Midbrain (tissue), 1 donor: ENCODE measurements around the gene GALNT9.

ENCODE experiments used
- DNase-seq: peaks from one replicate; lab custom pipeline; 2025; lab: John Stamatoyannopoulos, UW

GALNT9 gene

GRCh38 chr12:132213359-132214160, 115.8 kb downstream of the GALNT9 start:
- DNase-seq = no peak

- no peak for DNase-seq
These were observed 117.6 kb downstream of the GALNT9 start for GRCh38 chr12:132211816-132212215.

GRCh38 chr12:132211326-132211725, 118.1 kb downstream of the GALNT9 start:
- DNase-seq = no peak

GRCh38 chr12:132210223-132211055, 119.0 kb downstream of the GALNT9 start:
- no peak for DNase-seq

- no peak for DNase-seq
These were observed 119.7 kb downstream of the GALNT9 start for GRCh38 chr12:132209619-132210222.

GRCh38 chr12:132208153-132208823, 121.1 kb downstream of the GALNT9 start:
- no peak for DNase-seq

GRCh38 chr12:132207083-132207775, 122.2 kb downstream of the GALNT9 start:
- no peak for DNase-seq

GRCh38 chr12:132206046-132206434, 123.3 kb downstream of the GALNT9 start:
- DNase-seq = peak; percentile 38

- DNase-seq = no peak
These were observed 123.9 kb downstream of the GALNT9 start for GRCh38 chr12:132205271-132206045.

GRCh38 chr12:132204793-132205270, 124.6 kb downstream of the GALNT9 start:
- DNase-seq = no peak

- DNase-seq = no peak
These were observed 125.2 kb downstream of the GALNT9 start for GRCh38 chr12:132204063-132204792.

GRCh38 chr12:132202929-132203721, 126.3 kb downstream of the GALNT9 start:
- no peak for DNase-seq

- no peak for DNase-seq
These were observed 127.8 kb downstream of the GALNT9 start for GRCh38 chr12:132201391-132202120.

GRCh38 chr12:132200800-132201199, 128.6 kb downstream of the GALNT9 start:
- DNase-seq = no peak

- peak; percentile 26 for DNase-seq
These were observed 129.7 kb downstream of the GALNT9 start for GRCh38 chr12:132199526-132200319.

- DNase-seq = no peak
These were observed 130.3 kb downstream of the GALNT9 start for GRCh38 chr12:132199101-132199500.

- DNase-seq = peak; percentile 62
These were observed 131.6 kb downstream of the GALNT9 start for GRCh38 chr12:132197581-132198354.
